ENCODE data around the gene HK2.
"Not testable (repeated sequence)": the region's sequence is repeated elsewhere in the genome, so short reads cannot be mapped to it uniquely, and the experiment has no call there.

Gene HK2

DNA sequence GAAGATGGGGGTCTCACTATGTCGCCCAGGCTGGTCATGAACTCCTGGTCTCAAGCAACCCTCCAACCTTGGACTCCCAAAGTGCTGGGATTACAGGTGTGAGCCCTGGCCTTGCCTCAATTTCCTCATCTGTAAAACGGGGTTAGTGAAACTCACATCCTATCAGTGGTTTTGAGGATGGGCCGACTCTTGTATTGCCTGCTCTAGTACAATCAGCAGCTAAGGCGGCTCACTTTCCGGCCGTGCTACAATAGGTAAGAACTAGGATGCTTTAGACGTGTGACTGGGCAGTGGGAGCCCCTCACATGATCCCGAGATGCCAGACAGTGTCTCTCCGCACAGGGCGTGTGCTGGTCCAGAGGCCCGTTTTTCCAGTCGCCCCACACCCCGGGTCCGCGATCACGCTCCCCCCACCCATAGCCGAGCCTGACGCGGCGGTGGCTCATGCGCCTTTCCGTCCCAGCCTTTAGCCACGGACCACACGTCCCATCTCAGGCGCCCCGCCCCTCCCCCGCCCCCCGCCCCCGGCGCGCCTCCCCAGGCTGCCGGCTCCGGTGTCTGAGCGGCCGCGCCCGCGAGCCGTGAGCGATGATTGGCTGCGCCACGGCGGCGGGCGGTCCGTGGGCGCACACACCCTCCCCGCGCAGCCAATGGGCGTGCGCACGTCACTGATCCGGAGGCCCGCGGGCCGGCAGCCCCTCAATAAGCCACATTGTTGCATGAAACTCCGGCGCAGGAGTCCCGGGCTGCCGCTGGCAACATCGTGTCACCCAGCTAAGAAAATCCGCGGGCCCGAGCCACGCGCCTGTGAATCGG, at the start of gene HK2:
Gene HK2 (plus strand): TSS at position 710 of the 816 bp plus-strand sequence. CDS start 454 bp downstream, outside the sequence.
- DNase-seq = peak; percentile 85

DNA sequence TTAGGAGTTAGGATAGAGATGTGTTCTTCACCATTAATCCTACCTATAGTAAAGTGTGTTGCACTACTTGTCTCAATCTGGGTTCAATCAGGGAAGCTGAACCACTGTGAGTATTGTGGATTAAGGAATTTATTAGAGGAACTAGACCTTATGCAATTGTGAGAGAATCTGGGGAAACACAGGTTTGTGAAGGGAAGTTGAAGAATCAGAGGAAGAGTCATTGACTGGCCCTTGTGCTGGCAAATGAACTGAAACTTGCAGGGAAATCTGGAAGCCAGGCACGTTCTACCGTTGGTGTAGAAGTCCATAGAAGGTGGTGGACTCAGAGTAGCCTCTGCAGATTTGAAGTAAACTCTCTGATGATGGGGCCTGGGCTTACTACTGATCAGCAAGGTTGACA, 44.7 kb upstream of the HK2 start:
- no peak for DNase-seq

DNA sequence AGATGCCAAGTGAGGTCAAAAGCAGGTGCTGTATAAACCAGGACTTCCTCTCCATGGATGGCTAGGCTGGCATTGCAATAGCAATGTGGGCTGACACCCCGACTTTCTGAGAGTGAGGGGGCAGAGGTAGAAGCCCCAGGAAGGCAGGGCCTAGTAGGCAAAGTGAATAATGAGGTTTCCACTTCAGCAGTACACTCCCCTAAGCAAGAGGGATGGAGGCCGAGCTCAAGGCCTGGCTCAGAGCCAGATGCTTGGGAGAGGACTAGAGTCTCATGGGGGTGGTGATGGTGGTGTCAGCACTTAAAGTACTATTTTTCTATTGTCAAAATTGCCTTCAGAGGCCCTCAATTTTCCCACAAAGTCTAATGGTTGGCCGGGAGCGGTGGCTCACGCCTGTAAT, 41.6 kb upstream of the HK2 start:
- DNase-seq = no peak

DNA sequence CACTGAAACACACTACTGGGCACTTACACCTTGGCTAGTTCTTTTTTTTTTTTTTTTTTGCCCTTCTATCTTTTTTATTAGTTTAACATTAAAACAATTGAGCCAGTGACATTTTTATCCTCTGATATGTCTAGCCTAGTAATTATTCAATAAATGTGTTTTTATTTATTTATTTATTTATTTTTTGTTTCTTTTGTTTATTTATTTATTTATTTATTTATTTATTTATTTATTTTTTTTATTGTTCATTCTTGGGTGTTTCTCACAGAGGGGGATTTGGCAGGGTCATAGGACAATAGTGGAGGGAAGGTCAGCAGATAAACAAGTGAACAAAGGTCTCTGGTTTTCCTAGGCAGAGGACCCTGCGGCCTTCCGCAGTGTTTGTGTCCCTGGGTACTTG, 39.0 kb upstream of the HK2 start:
- DNase-seq = not testable (repeated sequence)

DNA sequence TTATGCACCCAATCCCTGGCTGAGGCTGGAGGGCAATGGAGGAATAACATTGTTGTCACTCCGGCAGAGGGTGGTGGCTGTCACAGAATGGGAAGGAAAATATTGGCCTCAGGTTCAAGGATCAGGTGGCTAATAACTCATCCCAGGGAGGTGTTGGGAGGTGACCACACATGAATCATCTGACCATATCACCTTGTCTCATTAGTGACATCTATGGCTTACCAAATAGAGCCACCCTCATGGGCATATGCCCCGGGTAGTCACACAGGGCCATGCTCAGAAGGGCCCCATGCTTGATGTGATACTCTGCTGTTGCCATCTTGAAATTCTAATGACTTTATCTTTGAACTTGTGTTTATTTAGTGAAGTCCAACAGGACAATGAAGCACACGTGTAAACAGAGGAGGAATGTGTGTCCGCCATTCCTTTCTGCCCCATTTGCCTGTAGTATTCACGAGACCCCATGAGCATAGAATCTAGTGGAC, 27.5 kb upstream of the HK2 start:
- no peak for DNase-seq

DNA sequence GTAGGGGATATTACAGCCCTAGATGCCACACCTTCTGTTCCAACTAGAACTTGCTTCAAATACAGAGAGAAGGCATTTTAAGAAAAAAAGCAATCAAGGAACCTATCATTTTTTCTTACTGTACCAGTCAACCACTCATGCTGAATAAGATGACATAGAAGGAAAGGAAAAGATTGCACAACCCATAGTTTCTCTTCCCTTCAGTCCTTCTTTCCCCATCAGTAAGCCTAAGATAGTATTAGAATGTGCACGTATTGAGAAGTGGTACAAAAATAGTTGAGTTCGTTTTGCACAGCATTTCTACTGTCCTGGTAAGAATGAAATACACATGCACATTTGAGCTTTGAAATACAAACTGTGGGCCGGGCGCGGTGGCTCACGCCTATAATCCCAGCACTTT, 27.0 kb upstream of the HK2 start:
- DNase-seq = no peak

DNA sequence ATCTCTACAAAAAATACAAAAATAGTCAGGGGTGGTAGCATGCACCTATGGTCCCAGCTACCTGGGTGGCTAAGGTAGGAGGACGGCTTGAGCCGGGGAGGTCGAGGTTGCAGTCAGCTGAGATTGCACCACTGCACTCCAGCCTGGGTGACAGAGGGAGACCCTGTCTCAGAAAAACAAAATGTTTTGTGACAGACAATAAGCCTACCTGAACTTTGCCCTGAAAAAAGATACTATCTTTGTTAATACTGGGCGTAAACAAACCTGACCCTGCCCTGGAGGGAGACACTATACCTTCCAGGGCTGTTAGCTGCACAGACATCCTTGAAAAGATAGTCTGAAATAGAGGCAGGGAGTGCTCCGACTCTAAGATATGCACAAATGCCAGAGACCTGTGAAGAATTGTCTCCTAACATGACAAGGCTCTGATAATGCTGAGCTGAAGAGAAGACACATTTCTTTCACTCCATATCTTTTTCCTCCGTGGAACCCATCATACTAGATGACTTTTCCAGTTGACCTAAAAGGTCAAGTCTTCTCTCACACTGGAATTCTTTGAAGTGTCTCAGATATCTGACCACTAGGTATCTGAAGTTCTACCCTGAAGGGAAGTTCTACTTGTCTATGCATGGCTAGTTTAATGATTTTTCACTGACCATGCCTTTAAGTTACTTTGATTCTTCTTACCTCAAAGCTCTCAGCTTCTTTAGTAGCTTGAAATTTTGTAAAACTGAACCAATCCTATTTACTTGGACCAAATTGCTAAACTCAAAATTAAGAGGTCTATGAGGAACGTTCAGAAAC, 20.9 kb upstream of the HK2 start:
- no peak for DNase-seq

DNA sequence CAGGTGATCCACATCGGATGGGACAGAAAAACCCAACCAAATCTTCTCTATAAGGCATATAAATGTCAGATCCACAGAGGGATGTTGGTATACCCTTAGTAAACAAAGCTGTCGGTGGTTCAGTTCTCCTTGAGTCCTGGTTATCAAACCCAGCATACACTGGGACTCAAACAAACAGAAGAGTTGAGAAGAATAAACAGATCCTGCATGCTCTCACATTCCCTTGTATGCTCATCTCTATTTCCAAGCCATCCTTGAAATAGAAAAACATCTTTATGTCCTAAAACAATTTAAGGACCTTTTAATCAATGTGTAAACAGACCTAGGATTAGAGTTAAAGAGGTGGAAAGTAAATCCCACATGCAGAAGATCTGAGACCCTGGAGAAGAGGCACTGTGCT, 19.8 kb upstream of the HK2 start:
- DNase-seq = no peak

DNA sequence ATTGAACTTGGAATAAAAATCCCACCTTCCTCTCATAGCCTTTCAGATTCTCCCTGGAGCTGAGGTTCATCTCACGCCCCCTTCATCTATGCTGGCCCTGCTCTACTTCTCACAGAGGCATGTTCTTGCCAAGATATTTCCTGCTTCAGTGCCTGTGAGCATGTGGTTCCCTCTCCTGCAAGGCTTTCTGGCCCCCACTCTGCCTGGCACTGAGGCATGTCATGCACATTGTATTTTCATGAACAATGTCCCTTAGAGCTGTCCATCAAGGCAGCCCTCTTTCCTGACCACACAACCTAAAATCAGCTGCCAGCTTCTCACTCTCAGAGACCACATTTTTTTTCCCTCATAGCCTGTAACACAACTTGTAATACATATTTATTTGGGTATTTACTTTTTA, 18.0 kb upstream of the HK2 start:
- no peak for DNase-seq

DNA sequence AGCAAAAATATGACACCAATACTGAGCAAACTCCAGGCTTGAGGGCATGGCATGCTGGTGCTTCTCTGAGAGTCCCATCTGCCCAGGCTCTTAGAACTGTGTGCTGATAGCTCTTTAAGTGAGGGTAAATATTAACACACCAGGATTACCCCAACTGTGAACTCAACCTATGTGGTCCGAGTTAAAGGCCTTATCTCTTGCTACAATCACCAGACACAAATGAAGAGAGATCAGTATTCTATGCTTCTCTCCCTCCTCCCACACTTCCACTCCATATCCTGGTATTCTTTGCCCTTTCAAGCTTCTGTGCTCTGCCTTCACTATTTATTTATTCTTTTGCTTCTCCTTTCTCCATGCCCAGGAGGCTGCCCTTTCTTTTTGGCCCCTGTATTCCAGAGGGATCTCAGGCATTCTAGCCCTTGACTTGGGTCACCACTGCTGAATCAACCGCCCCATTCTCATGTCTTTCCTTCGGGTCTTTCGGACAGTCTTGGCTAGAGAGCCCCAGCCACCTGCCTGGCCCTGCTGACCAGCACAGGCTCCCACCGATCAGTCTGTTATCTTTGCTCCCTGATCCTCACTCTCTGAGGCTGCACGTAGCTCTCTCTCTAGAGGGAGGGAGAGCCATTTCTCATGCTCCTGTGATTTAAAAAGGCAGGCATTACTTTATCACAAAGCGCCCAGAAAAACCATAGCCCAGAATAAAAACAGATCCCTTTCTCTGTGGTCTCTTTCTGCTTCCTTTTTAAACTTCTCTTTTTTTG, 17.2 kb upstream of the HK2 start:
- DNase-seq = no peak

DNA sequence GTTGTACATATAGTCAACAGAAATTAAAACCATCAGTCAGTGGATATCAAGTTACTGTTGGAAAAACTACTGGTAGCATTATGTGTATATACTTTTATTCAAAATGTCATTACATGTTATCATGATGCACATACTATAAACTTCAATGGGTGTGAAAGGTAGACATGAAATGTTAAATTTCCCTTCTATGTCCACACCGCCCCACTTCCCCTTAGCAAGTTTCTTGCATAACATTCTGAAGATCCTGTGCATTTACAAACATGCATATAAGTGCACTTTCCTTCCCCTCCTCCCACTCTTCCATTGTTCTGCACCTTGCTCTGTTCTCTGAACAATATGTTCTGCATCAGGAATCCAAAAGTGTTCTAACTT, 16.6 kb upstream of the HK2 start:
- DNase-seq = no peak

DNA sequence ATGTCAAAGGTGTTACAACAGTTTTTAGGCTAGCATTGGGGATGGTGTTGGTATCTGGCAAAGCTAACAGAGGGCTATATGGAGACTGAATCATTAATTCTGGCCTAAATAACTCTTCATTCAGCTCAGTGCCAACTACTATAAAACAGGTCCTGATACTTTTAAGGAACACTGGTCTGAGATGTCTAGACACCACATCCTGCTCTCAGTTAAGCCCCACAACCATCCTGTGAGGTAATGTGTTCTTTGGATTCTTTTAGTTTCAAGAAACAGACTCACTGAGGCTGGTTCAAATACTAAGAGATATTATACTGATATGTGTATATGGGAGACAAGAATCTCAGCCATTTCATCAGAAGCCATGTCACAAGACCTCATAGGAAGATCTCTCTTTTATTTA, 14.2 kb upstream of the HK2 start:
- DNase-seq = no peak

DNA sequence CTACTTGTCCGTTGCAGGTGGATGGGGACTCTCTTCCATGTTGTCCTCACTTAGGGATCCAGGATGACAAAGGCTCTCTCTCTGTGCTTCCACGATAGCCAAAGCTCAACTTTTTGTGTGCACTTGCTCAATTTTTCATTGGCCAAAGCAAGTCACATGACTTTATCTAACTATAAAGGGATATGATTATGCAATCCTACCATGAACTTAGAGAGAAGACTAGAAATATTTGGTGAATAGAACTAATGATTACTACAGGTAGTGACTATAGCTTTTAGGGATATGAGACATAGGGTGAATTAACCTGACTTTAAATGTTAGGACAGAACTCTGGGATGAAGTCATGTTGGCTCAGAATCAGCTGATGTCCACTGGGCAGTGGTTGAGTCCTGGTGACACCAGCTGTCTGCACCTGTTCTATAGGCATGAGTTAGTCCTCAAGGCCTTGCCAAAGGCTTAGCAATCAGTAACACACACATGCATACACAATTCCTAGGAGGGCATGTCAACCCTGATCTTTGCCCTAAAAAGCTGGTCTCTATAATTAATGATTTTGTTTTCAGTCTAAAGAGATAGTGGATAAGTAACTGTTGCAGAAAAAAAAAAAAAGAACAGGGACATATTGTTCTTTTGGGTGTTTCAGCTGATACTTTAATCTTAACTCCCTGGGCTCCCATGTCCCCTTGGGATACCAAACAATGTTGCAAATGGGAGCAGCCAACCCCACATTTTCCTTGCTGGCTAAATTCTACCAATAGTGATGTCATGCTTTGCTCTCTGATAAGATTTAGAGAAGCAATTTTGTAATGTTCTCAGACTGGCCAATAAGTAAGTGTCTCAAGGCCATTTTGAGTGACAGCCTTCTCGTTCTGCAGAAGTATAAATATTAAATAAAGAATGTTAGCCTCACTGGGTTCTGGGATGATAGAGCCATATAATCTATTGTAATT, 12.5 kb upstream of the HK2 start:
- DNase-seq = no peak

DNA sequence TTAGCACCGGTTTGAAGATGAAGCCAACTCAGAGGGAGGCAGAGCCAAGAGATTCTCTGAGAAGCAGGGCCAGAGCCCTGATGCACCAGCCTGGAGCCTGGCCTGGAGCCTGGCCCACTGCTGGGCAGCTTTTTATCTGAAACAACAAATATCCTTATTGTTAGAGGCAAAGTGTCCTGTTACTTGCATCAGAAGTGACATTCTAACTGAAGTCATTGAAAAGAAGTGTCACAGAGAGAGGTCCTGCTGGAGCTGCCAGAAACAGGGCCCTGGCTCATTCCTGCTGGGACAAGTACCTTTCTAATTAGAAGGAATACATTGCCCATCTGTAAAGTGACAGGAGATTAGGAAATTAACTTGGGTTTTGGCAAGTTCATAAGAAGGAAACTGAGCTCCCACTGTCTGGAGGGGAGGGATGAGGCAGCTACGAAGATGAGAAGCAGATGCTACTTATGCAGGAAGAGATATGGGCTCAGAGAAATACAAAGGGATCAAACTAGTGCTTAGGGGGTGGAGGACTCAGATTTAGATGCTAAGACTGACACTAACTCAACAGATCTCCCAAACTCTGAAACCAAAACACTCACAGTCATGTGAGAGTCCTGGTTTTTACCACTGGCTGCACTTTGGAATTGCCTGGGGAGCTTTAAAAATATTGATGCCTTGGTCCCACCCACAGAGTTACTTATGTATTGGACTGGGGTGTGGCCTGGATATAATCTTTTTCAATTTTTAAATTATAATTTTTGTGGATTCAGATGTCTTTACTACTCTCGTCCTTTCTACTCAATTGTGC, 11.0 kb upstream of the HK2 start:
- DNase-seq = no peak

DNA sequence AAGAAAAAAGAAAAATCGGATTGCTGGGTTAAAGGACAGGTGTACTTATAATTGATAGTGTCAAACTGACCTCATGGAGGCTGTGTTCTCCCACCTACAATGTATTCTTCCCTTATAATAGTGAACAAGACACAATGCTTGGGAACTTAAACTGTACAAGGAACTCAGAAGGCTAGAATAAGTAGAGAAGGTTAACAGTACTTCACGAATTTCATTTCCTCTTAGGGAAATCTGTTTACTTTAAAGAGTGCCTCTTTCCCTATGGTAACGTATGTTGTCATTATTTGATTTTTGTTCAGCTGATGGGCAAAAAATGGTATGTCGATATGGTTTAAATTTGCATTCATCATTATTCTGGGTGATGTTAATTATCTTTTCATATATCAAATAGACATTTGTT, 9.2 kb upstream of the HK2 start:
- no peak for DNase-seq

DNA sequence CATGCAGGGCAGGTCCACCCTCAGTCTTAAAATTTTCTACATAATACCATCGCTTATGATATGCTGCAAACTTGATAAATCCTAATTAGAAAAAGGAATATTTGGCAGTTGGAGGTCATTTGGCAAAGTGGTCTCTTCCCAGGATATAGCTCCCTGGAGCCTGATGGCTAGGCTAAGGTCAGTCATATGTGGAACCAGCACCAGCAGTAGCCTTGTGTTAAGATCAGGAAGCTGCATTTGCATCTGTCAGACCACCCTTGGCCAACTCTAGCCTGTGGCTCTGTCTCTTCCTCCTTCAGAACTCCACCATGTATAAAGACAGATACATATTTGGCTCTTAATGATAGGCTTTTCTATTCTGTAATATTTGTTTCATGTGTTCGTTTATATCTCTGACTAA, 5.4 kb upstream of the HK2 start:
- DNase-seq = no peak

DNA sequence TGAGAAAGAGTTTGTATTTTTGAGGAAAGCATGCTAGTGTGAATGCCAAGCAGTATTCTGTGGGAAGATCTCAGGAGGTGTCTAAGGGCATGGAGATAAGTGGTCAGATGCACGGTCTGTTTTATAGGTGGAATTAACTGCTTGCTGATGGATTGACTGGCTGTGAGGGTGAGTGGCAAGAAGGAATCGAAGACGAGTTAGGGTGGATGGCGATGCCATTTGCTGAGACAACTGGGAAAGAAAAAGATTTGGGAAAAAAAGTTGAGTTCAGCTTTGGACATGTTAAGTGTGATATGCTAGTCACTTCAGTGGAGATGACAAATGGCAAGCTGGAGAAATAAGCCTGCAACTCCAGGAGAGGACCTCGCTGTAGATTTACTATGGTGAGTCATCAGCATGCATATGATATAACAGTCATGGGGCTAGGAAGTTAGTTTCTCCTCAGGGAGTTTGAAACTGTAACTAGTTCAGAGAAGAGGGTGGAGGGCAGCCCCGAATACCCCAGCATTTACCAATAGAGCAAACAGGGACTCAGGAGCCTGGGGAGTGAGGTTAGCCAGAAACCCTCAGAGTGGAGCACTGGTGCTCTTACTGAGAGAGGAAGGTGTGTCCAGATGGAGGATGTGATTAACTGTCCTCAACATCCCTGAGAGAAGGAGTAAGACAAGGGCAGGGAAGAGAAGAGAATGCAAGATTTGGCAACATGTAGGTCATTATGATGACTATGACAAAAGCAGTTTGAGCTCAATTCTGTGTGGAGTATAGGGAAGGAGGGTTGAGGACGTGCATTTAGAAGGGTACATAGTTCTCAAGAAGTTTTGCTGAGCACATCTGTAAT, 2.0 kb upstream of the HK2 start:
- DNase-seq = no peak

DNA sequence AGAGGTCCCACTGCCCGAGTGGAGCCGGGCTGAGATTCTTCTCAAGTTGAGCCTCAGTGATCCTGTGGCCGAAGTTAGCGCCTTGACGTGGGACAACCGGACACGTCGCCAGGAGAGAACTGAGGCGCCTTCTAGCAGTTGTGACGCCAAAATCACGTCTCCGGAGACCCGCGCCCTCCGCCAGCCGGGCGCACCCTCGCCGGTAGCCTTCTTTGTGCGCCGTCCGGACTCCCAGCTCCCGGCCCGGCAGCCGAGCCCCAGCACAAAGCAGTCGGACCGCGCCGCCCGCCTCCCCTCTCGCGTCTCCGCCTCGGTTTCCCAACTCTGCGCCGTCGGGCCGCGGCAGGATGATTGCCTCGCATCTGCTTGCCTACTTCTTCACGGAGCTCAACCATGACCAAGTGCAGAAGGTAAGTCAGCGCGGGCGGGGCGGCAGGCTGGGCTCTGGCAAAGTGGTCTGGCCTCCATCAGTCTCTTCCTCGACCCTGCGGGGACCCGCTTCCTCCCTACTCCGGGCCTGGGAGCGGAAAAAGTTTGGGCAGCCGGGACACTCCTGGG, 386 bp downstream of the HK2 start:
- DNase-seq = peak; percentile 54

DNA sequence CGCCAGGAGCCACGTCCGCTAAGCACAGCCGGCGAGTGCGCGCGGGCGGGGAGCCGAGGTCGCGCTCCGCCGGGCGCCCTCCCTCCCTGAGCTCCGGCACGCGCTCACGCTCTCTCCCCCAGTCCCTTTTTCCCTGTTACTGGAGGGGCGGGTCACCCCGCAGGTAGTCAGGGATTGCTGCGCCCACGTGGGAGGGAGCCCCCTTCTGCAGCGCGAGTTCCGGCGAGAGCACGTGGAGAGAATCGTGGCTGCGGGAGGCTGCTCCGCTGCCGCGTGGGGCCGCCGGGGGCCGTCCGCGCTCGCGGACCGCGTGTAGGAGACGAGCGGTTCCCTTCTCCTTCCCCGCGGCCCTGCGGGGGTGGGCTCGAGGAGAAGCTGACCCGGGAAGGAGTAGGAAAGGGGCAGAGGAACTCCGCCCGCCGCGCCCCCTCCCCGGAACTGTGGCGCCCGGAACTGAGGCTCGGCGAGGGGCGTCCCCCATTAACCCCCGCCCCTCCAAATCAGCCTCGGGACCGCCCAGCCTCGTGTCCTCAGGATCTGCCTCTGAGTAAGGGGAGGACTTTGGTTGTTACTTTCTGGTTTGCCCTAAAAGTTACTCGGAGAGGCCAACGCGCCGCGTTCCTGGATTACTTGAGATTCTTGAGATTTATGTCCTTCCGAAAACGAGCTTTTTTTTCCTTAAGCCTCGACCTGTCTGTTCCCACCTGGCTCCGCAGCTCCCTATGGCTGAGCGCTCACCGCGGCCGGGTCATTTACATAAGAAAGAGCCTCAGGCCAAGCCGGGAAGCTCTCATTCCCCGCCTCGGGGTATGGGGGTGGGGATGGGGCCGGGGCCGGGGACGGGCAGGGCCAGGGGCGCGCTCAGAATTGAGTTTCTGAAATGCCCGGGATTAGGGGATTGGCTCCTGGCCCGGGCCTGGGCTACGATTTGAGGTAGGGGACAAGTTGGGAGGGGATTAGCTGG, 1.1 kb downstream of the HK2 start:
- DNase-seq = peak; percentile 80
